Fibroblast of skin of left quadriceps (primary cell): ENCODE measurements around the gene TMEM95.
A peak's percentile ranks its signal among the peaks of the same experiment; 100 is the strongest.
"Not testable (repeated sequence)": the region's sequence is repeated elsewhere in the genome, so short reads cannot be mapped to it uniquely, and the experiment has no call there.

Source experiments
- DNase-seq, 2 experiments: peaks; one replicate each; pipeline ENCODE4 v3.0.0-alpha.2; 2013; ENCODE audit warnings: low read depth in 2 of 2

Gene TMEM95

GRCh38 chr17:7323731-7324437, 31.1 kb upstream of the TMEM95 start:
- no peak for DNase-seq

DNA sequence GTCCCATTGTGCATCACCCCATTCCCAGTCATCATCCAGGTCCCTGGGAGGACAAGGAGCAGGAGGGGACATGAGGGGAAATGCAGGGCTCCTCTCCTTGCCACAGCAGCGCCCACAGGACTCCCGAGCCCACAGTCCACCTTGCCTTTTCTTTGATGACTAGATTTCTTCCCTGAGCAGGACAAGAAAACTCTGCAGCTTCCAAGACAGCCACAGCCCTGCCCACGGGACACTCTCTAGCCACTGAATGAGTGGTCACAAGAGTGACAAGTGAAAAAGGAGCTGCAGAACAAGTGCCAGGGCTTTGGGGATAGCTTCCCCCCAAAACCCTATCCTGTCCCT, 30.5 kb upstream of the TMEM95 start:
- no peak for DNase-seq

DNA sequence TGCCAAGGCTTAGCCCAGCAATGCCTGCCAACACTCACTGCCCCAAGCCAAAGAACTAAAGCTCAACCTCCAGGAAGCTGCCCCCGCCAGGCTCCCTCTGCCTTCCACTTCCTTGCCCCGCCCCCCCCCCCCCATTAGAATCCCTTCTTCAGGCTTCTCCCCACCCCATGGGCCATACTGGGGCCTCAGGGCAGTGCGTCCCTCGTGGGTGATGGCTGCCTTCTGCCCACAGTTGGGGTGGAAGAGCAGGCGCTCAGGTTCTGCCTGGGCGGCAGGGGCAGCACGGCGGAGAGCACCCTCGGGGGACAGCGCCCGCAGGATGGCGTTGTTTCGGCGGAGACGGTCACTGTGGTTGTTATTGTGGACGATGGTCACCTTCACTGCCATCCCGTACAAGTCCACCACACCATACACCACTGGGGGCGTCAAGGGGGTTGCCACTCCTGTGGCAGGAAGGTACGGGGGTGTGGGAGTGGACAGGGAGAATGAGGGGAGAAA, 29.9 kb upstream of the TMEM95 start:
- no peak for DNase-seq

- no peak for DNase-seq
These were observed 28.8 kb upstream of the TMEM95 start for GRCh38 chr17:7326186-7326585.

DNA sequence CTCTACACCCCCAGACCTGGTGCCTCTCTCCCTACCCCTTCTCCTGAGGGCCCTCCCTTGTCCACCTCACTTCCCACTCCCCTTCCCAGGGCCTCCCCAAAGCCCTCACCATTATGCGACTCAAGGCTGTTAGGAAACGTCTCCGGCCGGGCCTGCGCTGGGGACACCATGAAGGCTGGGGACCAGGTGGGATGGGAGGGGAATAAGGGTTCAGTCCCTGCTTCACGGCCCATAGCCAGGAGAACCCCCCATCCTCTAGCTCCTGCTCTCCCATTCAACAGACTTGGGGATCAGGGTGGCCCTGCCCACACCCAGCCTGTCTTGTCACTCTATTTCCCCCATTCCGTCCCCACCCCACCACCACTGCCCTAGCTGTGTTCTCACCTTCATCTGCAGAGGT, 27.9 kb upstream of the TMEM95 start:
- DNase-seq, result no peak

- DNase-seq, result no peak
These were observed 27.5 kb upstream of the TMEM95 start for GRCh38 chr17:7327501-7327900.

GRCh38 chr17:7328009-7328408, 26.9 kb upstream of the TMEM95 start:
- no peak for DNase-seq

- no peak for DNase-seq
These were observed 26.0 kb upstream of the TMEM95 start, which contains the start of gene NEURL4 for GRCh38 chr17:7328840-7329373. NEURL4 (minus strand) TSS chr17:7329335; CDS start chr17:7329312, 23 bp downstream.

- peak; percentile 99 for DNase-seq
These were observed 25.5 kb upstream of the TMEM95 start for GRCh38 chr17:7329374-7329996.

DNA sequence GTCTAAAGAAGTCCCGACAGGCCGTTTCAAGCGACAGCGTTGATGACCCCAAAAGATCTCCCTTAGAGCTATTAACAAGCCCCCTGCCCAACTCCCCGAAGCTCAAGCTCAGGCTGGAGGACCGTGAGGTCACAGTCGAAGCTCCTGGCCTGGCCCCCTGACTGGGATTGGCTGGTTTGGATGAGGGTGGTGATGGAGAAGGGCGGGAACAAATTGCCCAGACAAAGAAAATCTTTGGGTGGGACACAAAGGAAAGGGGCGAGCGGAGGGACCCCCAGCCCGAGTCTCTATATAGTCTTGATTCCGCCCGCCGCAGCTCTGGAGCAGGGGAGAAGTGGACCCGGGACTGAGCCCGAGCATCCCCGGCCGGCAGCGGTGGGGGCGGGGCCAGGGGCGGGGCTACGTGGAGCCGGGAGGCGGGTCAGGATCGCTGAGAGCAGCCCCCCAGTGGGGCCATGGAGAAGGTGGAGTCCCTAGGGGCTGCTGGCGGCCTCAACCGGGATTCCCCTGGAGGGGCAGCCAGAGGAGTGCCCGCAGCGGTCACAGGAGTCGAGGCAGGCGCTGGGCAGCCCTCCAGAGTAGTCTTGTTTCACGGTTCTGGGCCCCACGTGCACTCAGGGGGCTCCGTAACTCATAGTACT, 24.8 kb upstream of the TMEM95 start:
- no peak for DNase-seq

DNA sequence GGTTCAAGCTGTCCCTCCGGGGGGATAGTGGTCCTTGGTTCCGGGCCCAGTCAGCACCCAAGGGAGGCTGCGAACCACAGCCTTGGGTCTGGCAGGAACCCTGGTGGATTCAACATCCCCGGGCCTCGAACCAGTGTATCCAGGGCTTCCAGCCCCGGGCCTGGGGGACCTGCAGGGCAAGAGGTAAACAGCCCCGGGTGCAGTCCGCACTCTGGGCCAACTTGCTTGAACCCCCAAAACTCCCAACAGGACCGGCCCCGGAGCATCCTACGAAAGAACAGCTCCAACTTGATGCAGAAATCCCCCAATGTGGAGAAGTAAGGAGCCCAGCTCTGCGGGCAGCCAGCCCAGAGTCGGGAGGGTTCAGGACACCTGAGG, 24.3 kb upstream of the TMEM95 start:
- no peak for DNase-seq

DNA sequence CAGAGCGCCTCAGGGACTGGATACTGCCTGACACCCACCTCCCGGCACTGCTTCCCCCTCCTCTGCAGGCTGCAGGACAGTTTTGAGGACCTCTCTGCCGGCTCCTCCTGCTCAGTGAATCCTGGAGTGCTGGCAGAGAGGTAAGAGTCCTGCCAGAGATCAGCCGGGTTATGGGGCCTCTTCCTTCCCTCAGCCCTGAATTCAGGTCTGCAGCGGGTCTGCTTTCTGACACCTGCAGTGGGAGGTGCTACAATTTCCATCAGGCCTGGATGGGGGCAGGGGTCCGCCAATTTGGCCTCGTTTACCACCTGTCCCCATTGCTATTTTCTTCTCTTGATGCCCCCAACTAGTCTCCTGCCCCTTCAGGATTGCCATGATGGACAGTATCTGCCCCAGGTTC, 22.8 kb upstream of the TMEM95 start:
- no peak for DNase-seq

DNA sequence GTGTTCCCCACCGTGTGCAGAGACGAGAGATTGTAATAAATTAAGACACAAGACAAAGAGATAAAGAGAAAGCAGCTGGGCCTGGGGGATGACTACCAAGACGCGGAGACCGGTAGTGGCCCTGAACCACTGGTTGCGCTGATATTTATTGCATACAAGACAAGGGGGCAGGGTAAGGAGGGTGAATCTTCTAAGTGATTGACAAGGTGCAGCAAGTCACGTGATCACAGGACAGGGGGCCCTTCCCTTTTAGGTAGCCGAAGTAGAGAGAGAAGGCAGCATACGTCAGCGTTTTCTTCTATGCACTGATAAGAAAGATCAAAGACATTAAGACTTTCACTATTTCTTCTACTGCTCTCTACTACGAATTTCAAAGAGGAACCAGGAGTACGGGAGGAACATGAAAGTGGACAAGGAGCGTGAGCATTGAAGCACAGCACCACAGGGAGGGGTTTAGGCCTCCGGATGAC, 22.3 kb upstream of the TMEM95 start:
- DNase-seq, result not testable (repeated sequence)

DNA sequence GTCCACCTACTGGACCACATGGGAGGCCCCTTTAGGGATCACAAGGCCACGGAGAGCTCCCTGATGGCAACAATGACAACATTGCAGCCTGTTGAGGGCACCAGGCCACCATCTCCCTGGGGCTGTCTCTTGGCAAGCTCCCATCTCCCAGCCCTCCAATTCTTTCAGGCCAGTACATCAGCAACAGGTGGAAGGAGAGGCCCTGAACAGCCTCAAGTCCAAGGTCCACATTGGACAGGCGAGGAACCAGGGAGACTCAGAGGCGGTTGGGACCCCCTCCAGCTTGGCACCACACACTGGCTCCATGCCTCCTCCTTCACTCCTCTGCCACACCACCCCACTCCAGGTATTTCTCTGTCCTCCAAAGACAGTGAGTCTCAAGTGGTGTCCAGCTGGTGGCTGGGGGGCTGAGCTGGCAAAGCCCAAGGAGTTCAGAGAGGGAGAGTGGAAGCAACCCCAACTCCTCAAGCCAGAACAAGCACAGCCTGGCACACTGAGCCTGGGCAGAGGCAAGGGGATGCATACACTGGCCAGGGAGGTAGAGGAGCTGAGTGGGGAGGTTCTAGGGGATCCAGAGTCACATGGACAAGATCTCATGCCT, 19.9 kb upstream of the TMEM95 start:
- DNase-seq, result no peak

DNA sequence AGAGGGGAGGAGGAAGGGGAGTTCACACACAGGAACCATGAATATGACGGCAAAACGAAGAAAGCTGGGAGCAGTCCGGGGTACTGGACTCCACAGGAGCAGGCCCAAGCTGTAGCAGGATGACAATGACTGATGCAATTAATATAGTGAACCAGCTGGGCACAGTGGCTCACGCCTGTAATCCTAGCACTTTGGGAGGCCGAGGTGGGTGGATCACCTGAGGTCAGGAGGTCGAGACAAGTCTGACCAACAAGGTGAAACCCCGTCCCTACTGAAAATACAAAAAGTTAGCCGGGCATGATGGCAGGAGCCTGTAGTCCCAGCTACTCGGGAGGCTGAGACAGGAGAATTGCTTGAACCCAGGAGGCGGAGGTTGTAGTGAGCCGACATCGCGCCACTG, 19.2 kb upstream of the TMEM95 start:
- DNase-seq, result not testable (repeated sequence)

DNA sequence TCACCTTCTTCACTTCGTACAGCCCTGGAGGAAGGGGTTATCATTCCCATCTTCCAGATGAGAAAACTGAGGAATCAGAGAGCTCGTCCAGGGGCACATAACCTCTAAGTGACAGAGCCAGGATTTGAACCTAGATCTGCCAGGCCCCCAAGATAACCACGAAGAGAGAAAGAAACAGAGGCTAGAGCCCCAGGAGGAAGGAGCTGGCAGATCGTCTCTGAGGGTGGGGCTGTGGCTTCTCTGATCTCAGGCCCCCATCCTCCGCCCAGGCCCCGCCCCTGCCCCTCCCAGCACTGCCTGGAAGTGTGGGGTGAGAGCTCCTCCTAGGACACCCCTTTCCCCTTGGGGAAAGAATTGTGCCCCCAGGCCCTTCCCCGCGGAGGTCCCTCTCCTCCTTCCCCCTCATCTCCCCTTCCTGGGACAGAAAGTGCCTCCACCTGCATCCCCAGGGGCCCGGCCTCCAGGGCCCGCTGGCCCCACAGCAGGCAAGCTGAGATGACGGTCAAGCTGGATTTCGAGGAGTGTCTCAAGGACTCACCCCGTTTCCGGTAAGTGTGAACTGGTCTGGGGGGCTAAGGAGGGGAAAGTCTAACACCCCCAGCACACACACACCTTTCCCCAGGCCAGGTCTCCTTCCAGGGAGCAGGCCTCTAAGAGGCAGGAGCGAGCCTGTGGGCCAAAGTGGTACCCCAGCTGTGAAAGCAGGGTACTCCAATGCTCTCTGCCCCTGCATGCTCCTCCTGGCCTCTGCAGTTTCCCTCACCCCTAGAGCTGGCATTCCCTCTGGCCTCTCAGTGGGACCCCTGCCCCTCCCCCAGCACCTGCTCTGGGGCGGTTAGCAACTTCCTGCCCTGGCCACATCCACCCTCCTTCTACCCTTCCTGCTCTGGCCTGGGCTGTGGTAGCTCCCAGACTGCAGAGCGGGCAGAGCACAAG, 18.4 kb upstream of the TMEM95 start, which contains the start of gene ACAP1:
Gene ACAP1 (plus strand): TSS at position 290 of the 936 bp plus-strand sequence. CDS start 206 bp downstream, at position 496.
- no peak for DNase-seq

DNA sequence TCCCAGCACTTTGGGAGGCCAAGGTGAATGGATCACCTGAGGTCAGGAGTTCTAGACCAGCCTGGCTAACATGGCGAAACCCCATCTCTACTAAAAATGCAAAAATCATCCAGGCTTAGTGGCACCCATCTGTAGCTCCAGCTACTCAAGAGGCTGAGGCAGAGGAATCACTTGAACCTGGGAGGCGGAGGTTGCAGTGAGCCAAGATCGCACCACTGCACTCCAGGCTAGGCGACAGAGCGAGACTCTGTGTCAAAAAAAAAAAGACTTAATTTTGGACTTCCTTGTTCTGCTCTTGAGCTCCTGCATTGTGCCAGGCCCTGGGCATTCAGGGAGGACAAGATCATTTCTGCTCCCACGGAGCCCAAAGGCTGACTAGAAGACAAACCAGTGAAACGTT, 17.4 kb upstream of the TMEM95 start:
- DNase-seq, result not testable (repeated sequence)

- DNase-seq, result no peak
These were observed 14.8 kb upstream of the TMEM95 start for GRCh38 chr17:7340179-7340578.

DNA sequence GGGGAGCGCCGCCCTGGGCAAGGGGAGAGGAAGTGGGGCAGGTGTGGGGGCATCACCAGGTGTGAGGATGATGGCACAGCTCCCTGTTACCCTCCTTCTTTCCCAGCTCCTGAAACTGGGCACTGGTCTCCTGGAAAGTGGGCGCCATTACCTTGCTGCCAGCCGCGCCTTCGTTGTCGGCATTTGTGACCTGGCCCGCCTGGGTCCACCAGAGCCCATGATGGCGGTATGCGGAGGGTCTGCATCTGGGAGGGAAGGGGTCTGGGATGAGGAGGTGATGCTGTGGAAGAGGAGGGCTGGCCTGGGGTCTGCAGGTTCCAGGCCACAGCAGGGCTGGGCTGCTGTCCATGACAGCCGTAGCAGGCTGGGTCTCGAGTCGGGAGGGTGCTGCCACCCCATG, 13.1 kb upstream of the TMEM95 start:
- DNase-seq, result no peak

DNA sequence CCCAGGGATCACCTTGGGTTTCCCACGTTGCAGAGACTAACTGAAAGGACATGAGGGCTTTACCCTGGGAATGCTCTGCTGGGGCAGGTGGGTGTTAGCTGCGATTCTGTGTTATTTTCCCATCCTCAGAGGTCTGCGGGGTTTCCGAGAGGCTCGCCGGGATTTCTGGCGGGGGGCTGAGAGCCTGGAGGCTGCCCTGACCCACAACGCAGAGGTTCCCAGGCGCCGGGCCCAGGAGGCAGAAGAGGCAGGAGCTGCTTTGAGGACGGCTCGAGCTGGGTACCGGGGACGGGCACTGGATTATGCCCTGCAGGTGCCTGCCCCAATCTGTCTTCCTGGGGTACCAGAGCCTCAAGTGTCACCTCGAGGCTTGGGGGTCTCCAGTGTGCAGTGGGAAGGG, 11.7 kb upstream of the TMEM95 start:
- no peak for DNase-seq
